HepG2 (cell line): ENCODE results near the gene YIPF3. TPM values are rescaled to one million over a fixed set of nuclear protein-coding genes. Genes with fewer than 3 reads are reported as not detected.
A peak's percentile ranks its signal among the peaks of the same experiment; 100 is the strongest.

ENCODE experiments used
- EZH2 ChIP-seq: conservative IDR thresholded peaks from 2 replicates; pipeline ENCODE4 v1.6.1; 2012; ENCODE audit warnings: mild to moderate bottlenecking, low read depth, low read length, moderate library complexity
- HDAC2 ChIP-seq: sonication (generic); formaldehyde crosslinking; IDR thresholded peaks from 2 replicates; pipeline ENCODE4 v1.4.0; 2020; ENCODE audit warnings: missing genetic modification reagents
- KDM5B ChIP-seq: sonication (generic); formaldehyde crosslinking; IDR thresholded peaks from 2 replicates; pipeline ENCODE4 v1.4.0; 2020; ENCODE audit warnings: missing genetic modification reagents, mild to moderate bottlenecking, borderline replicate concordance
- MTF2 ChIP-seq: sonication (generic); formaldehyde crosslinking; IDR thresholded peaks from 2 replicates; pipeline ENCODE4 v1.5.0; 2020; ENCODE audit warnings: missing genetic modification reagents, borderline replicate concordance
- MXD4 ChIP-seq: IDR thresholded peaks from 2 replicates; pipeline ENCODE4 v1.6.1; 2016; ENCODE audit warnings: mild to moderate bottlenecking, missing biosample characterization, missing genetic modification reagents
- NFYC ChIP-seq: IDR thresholded peaks from 2 replicates; pipeline ENCODE4 v1.6.1; 2016; ENCODE audit warnings: missing genetic modification reagents, missing compliant biosample characterization
- PHF8 ChIP-seq: sonication (generic); formaldehyde crosslinking; IDR thresholded peaks from 2 replicates; pipeline ENCODE4 v1.5.0; 2020; ENCODE audit warnings: missing genetic modification reagents
- RARA ChIP-seq: IDR thresholded peaks from 2 replicates; pipeline ENCODE4 v1.6.1; 2016; ENCODE audit warnings: missing genetic modification reagents, missing compliant biosample characterization
- SMARCE1 ChIP-seq: fragments of 450-650 bp; IDR thresholded peaks from 2 replicates; pipeline ENCODE4 v1.6.1; 2017; ENCODE audit warnings: borderline replicate concordance
- SPEN ChIP-seq: sonication (generic); formaldehyde crosslinking; IDR thresholded peaks from 2 replicates; pipeline ENCODE4 v1.5.1; 2020; ENCODE audit warnings: low read depth, mild to moderate bottlenecking, missing genetic modification reagents
- UBTF ChIP-seq: sonication (generic); formaldehyde crosslinking; IDR thresholded peaks from 2 replicates; pipeline ENCODE4 v1.4.0; 2020; ENCODE audit warnings: mild to moderate bottlenecking, missing genetic modification reagents
- ZFY ChIP-seq: sonication (generic); formaldehyde crosslinking; IDR thresholded peaks from 2 replicates; pipeline ENCODE4 v1.4.0; 2020; ENCODE audit warnings: missing genetic modification reagents
- ZNF235 ChIP-seq: sonication (generic); formaldehyde crosslinking; IDR thresholded peaks from 2 replicates; pipeline ENCODE4 v1.8.1; 2023; ENCODE audit warnings: mild to moderate bottlenecking, missing genetic modification reagents, borderline replicate concordance
- ZNF33A ChIP-seq: sonication (generic); formaldehyde crosslinking; IDR thresholded peaks from 2 replicates; pipeline ENCODE4 v1.5.1; 2020; ENCODE audit warnings: missing genetic modification reagents, mild to moderate bottlenecking, moderate library complexity, borderline replicate concordance
- ZNF543 ChIP-seq: sonication (generic); formaldehyde crosslinking; IDR thresholded peaks from 2 replicates; pipeline ENCODE4 v1.4.0; 2020; ENCODE audit warnings: mild to moderate bottlenecking, missing genetic modification reagents
- polyA plus RNA-seq, 8 experiments: library from polyadenylated mRNA; depleted of rRNA in 3 of 8; stranded (reverse) in 7 of 8; unstranded in 1 of 8; fragments of >200 nt; fragmentation: Illumina TruSeq in 4 of 8; extraction: Trizol in 4 of 8; gene quantifications; 2 replicates each; pipeline versions ENCODE4 v1.2.1 to v1.2.3, GENCODE V29; 2011 to 2016; ENCODE audit warnings: low read depth in 4 of 8, missing spikeins in 1 of 8, mixed read lengths in 1 of 8; ENCODE audit not compliant: insufficient read depth in 1 of 8
- total RNA-seq, 5 experiments: library from RNA; depleted of rRNA; stranded (reverse); fragments of >200 nt; fragmentation: Illumina TruSeq; extraction: Trizol; gene quantifications; 2 replicates each; pipeline ENCODE4 v1.2.3, GENCODE V29; 2016; ENCODE audit warnings: low read depth in 1 of 5
- TF ChIP-seq, protein P1 (sequence below): sonication (generic); formaldehyde crosslinking; IDR thresholded peaks from 2 replicates; pipeline ENCODE4 v1.5.1; 2020; ENCODE audit warnings: mild to moderate bottlenecking, missing genetic modification reagents
- TF ChIP-seq, protein P2 (sequence below): sonication (generic); formaldehyde crosslinking; IDR thresholded peaks from 2 replicates; pipeline ENCODE4 v1.4.0; 2020; ENCODE audit warnings: missing genetic modification reagents
- TF ChIP-seq, protein P3 (sequence below): sonication (generic); formaldehyde crosslinking; IDR thresholded peaks from 2 replicates; pipeline ENCODE4 v1.9.0; 2021; ENCODE audit warnings: missing genetic modification reagents, borderline replicate concordance

The YIPF3 gene
- total and polyA plus RNA-seq, 2 of the 13 experiments (the other 11 are each of a cell fraction or from before 2014, with no cell fraction given), result 107 to 206 TPM

DNA sequence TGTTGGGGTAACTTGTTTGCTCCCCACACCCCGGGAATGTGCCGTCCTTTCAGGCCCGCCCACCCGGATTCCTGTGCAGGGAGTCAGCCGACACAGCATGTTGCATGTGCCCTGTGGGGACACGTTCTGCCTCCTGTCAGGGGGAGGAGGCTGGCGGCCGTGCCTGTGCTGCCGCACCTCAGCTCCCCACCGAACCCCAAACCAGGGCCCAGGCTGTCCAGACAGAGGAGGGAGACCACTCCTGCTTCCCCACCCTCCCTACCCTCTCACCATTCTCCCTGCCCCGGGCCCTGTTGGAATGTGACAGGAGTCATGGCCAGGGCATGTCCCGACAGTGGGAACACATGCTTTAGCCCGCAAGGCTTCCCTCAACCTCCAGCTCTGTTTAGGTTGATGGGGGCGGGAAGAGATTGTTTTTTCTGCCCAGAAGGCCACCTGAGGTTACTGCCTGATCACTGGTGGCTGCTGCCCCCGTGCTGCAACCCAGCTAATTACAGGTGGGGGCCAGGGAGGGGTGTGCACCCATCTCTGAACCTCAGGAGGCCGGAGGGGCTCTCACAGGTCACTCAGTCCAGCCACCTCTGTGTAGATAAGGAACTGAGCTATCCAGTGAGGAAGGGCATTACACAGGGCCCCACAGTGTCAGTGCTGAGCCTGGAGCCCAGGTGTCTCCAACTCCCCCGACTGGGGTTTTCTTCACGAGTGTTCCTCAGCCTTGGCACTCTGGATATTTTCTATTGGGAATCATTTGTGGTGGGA, 20.2 kb downstream of the YIPF3 start (continued):
- TF ChIP-seq UBTF (CRISPR knock-in tag), result 0 out of 2 replicates have a peak, but pooled peaks have one; percentile 47
- TF ChIP-seq, protein P1, sequence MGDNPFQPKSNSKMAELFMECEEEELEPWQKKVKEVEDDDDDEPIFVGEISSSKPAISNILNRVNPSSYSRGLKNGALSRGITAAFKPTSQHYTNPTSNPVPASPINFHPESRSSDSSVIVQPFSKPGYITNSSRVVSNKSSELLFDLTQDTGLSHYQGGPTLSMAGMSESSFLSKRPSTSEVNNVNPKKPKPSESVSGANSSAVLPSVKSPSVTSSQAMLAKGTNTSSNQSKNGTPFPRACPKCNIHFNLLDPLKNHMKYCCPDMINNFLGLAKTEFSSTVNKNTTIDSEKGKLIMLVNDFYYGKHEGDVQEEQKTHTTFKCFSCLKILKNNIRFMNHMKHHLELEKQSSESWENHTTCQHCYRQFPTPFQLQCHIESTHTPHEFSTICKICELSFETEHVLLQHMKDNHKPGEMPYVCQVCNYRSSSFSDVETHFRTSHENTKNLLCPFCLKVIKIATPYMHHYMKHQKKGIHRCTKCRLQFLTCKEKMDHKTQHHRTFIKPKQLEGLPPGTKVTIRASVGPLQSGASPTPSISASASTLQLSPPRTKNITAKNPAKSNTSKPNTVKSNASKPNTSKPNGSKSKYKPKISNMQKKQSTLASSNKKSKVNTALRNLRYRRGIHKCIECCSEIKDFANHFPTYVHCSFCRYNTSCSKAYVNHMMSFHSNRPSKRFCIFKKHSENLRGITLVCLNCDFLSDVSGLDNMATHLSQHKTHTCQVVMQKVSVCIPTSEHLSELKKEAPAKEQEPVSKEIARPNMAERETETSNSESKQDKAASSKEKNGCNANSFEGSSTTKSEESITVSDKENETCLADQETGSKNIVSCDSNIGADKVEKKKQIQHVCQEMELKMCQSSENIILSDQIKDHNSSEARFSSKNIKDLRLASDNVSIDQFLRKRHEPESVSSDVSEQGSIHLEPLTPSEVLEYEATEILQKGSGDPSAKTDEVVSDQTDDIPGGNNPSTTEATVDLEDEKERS (CRISPR knock-in tag), result no peak
- TF ChIP-seq MXD4 (CRISPR knock-in tag), result peak; percentile 57
- peak; percentile 40 for TF ChIP-seq ZFY (CRISPR knock-in tag)
- TF ChIP-seq HDAC2 (CRISPR knock-in tag), result peak; percentile 64; the same call in 1 of the 2 replicates
- TF ChIP-seq, protein P2, sequence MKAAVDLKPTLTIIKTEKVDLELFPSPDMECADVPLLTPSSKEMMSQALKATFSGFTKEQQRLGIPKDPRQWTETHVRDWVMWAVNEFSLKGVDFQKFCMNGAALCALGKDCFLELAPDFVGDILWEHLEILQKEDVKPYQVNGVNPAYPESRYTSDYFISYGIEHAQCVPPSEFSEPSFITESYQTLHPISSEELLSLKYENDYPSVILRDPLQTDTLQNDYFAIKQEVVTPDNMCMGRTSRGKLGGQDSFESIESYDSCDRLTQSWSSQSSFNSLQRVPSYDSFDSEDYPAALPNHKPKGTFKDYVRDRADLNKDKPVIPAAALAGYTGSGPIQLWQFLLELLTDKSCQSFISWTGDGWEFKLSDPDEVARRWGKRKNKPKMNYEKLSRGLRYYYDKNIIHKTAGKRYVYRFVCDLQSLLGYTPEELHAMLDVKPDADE (CRISPR knock-in tag), result no peak
- peak; percentile 62; the same call in 1 of the 2 replicates for TF ChIP-seq KDM5B (CRISPR knock-in tag)
- TF ChIP-seq, protein P3, sequence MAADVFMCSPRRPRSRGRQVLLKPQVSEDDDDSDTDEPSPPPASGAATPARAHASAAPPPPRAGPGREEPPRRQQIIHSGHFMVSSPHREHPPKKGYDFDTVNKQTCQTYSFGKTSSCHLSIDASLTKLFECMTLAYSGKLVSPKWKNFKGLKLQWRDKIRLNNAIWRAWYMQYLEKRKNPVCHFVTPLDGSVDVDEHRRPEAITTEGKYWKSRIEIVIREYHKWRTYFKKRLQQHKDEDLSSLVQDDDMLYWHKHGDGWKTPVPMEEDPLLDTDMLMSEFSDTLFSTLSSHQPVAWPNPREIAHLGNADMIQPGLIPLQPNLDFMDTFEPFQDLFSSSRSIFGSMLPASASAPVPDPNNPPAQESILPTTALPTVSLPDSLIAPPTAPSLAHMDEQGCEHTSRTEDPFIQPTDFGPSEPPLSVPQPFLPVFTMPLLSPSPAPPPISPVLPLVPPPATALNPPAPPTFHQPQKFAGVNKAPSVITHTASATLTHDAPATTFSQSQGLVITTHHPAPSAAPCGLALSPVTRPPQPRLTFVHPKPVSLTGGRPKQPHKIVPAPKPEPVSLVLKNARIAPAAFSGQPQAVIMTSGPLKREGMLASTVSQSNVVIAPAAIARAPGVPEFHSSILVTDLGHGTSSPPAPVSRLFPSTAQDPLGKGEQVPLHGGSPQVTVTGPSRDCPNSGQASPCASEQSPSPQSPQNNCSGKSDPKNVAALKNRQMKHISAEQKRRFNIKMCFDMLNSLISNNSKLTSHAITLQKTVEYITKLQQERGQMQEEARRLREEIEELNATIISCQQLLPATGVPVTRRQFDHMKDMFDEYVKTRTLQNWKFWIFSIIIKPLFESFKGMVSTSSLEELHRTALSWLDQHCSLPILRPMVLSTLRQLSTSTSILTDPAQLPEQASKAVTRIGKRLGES, result no peak
- TF ChIP-seq SPEN (CRISPR knock-in tag), result no peak; the same call in 1 of the 2 replicates
- 0 out of 2 replicates have a peak, but pooled peaks have one; percentile 34 for TF ChIP-seq ZNF543 (CRISPR knock-in tag)
- no peak; the same call in 1 of the 2 replicates for TF ChIP-seq ZNF235
- TF ChIP-seq NFYC (CRISPR knock-in tag), result no peak
- no peak for TF ChIP-seq MTF2 (CRISPR knock-in tag)
- no peak for TF ChIP-seq SMARCE1
- no peak for TF ChIP-seq EZH2
- no peak for TF ChIP-seq PHF8 (CRISPR knock-in tag)
- TF ChIP-seq RARA, result peak; percentile 74
- no peak for TF ChIP-seq ZNF33A
